ENCODE measurements around the gene MAP4.

- TF ChIP-seq CTCF (IDR thresholded peaks at IDR 0.05) (no peak), POLR2A (IDR thresholded peaks at IDR 0.05) (no peak)
Measured at GRCh38 chr3:47912006-47912504, 104.2 kb downstream of the MAP4 start.

Measured in body of pancreas (tissue), 4 donors.